Measurements from ENCODE around the gene NFKBIE.
A peak's percentile ranks its signal among the peaks of the same experiment; 100 is the strongest.

NFKBIE gene

GRCh38 chr6:44243345-44243744 is 22.0 kb downstream of the NFKBIE start:
- no peak for DNase-seq

- no peak for DNase-seq
Observed at GRCh38 chr6:44238687-44239350, 26.5 kb downstream of the NFKBIE start.

- DNase-seq = peak; percentile 82 to 84
Observed at GRCh38 chr6:44237813-44238433, 27.4 kb downstream of the NFKBIE start.

GRCh38 chr6:44237021-44237812 is 28.1 kb downstream of the NFKBIE start:
- peak; percentile 90 to 92 for DNase-seq

GRCh38 chr6:44235891-44236516 is 29.3 kb downstream of the NFKBIE start:
- no peak for DNase-seq

GRCh38 chr6:44235269-44235668 is 30.1 kb downstream of the NFKBIE start:
- DNase-seq = no peak

GRCh38 chr6:44234101-44235025 is 31.0 kb downstream of the NFKBIE start:
- DNase-seq = peak; percentile 33 to 56

GRCh38 chr6:44233567-44234100 is 31.7 kb downstream of the NFKBIE start:
- DNase-seq = no peak

- DNase-seq = no peak
Observed at GRCh38 chr6:44232676-44233566, 32.4 kb downstream of the NFKBIE start.

GRCh38 chr6:44231426-44231825 is 33.9 kb downstream of the NFKBIE start:
- peak in 1 of 2 donors; percentile 48 for DNase-seq

GRCh38 chr6:44230034-44230675 is 35.2 kb downstream of the NFKBIE start:
- DNase-seq = no peak

GRCh38 chr6:44229376-44230033 is 35.8 kb downstream of the NFKBIE start:
- peak; percentile 52 to 77 for DNase-seq

GRCh38 chr6:44228836-44229235 is 36.5 kb downstream of the NFKBIE start:
- DNase-seq = peak in 1 of 2 donors; percentile 56

- DNase-seq = no peak
Observed at GRCh38 chr6:44228433-44228832, 36.9 kb downstream of the NFKBIE start.

- no peak for DNase-seq
Observed at GRCh38 chr6:44228031-44228430, 37.3 kb downstream of the NFKBIE start.

- no peak for DNase-seq
Observed at GRCh38 chr6:44227148-44227793, 38.1 kb downstream of the NFKBIE start.

GRCh38 chr6:44226368-44227147 is 38.8 kb downstream of the NFKBIE start:
- no peak for DNase-seq

All from inflammatory macrophage (primary cell).